Muscle layer of colon (tissue), 2 donors: ENCODE data around the gene COPB1.

Source experiments
- H3K27ac ChIP-seq: one replicate; pipeline ENCODE4 v1.7.0; 2013; ENCODE audit warnings: low read depth, mild to moderate bottlenecking, low read length, moderate library complexity
- H3K27me3 ChIP-seq, 2 donors: one replicate each; pipeline ENCODE4 v1.7.0; 2013; ENCODE audit warnings: low read length in 2 of 2, mild to moderate bottlenecking in 2 of 2; ENCODE audit not compliant: insufficient read depth in 2 of 2, control insufficient read depth in 1 of 2
- H3K36me3 ChIP-seq: one replicate; pipeline ENCODE4 v1.7.0; 2013; ENCODE audit warnings: mild to moderate bottlenecking, low read length; ENCODE audit not compliant: insufficient read depth
- H3K4me1 ChIP-seq: one replicate; pipeline ENCODE4 v1.7.0; 2013; ENCODE audit warnings: mild to moderate bottlenecking, low read length; ENCODE audit not compliant: insufficient read depth
- H3K4me3 ChIP-seq, 2 donors: one replicate each; pipeline ENCODE4 v1.7.0; 2013; ENCODE audit warnings: low read length in 2 of 2, low read depth in 1 of 2, mild to moderate bottlenecking in 1 of 2, moderate library complexity in 1 of 2
- H3K9ac ChIP-seq: one replicate; pipeline ENCODE4 v1.7.0; 2013; ENCODE audit warnings: low read length
- H3K9me3 ChIP-seq: one replicate; pipeline ENCODE4 v1.7.0; 2013; ENCODE audit warnings: mild to moderate bottlenecking, low read length
- donor health status: abdominal sarcoma.
- donor health status: Adenocarcinoma of cecum.

COPB1 gene

DNA sequence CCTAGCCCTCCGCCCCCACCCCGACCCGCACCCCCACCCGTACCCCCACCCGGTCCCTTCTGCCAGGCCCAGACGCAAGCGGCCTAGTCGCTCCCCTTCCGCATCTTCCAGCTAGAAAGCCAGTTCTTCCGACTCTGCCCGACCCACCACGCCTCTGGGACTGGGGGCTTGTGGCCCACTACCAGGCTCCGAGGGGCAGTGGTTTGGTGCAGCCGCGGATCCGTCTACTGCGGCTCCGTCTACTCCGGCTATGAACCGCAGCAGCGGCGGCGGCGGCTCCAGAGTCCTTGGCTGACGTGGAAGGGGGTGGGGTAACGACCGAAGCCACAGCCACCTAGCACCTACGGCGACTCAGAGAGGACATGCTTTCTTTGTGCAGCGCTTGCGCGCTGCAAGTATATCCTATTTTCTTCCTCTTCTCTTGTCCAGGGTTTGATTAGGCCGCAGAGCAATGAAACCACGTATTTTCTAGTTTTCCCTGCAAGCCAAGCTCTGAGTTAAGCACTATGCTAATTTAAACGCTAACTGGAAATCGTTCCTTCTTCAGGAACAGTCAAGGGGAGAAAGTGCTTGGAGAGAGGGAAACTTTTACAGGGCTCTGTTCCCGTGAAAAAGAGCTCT, at the start of gene COPB1:
Gene COPB1 (minus strand): TSS at position 252 of the 621 bp plus-strand sequence. CDS start 883 bp downstream, outside the sequence.
- peak within 1 kb of the TSS; percentile 28 to 69 for H3K4me3 ChIP-seq
- H3K27ac ChIP-seq, result peak within 1 kb of the TSS; percentile 79
- peaks cover 23% of the 10 kb centered on the region for H3K4me1 ChIP-seq
- peaks cover 35% of the 10 kb centered on the region for H3K36me3 ChIP-seq
- peak within 1 kb of the TSS; percentile 60 for H3K9ac ChIP-seq
- no peaks in the 10 kb centered on the region for H3K27me3 ChIP-seq
- no peaks in the 10 kb centered on the region for H3K9me3 ChIP-seq

GRCh38 chr11:14547440-14547839, 47.8 kb upstream of the COPB1 start:
- Histone ChIP-seq H3K4me3 (no peak overlapping the region), H3K36me3 (no peaks in the 10 kb centered on the region), H3K9me3 (no peaks in the 10 kb centered on the region), H3K27ac (no peak overlapping the region), H3K27me3 (no peaks in the 10 kb centered on the region), H3K4me1 (peaks cover 19% of the 10 kb centered on the region), H3K9ac (no peak overlapping the region)

- peaks cover 16% of the 10 kb centered on the region for H3K4me1 ChIP-seq
- H3K4me3 ChIP-seq, result no peak overlapping the region
- no peak overlapping the region for H3K27ac ChIP-seq
- H3K9ac ChIP-seq, result no peak overlapping the region
- no peaks in the 10 kb centered on the region for H3K9me3 ChIP-seq
- no peaks in the 10 kb centered on the region for H3K27me3 ChIP-seq
- H3K36me3 ChIP-seq, result no peaks in the 10 kb centered on the region
Observed at GRCh38 chr11:14546672-14547071, 47.1 kb upstream of the COPB1 start.

- Histone ChIP-seq H3K27ac (no peak overlapping the region), H3K4me3 (no peak overlapping the region), H3K27me3 (no peaks in the 10 kb centered on the region), H3K9me3 (no peaks in the 10 kb centered on the region), H3K36me3 (no peaks in the 10 kb centered on the region), H3K9ac (no peak overlapping the region), H3K4me1 (peaks cover 28% of the 10 kb centered on the region)
Observed at GRCh38 chr11:14544611-14545010, 45.0 kb upstream of the COPB1 start.

GRCh38 chr11:14543260-14543659, 43.6 kb upstream of the COPB1 start:
- no peak overlapping the region for H3K27ac ChIP-seq
- H3K27me3 ChIP-seq, result no peaks in the 10 kb centered on the region
- H3K4me1 ChIP-seq, result peaks cover 40% of the 10 kb centered on the region
- H3K4me3 ChIP-seq, result no peak overlapping the region
- H3K9ac ChIP-seq, result no peak overlapping the region
- H3K36me3 ChIP-seq, result no peaks in the 10 kb centered on the region
- H3K9me3 ChIP-seq, result no peaks in the 10 kb centered on the region

GRCh38 chr11:14542324-14542723, 42.7 kb upstream of the COPB1 start:
- H3K36me3 ChIP-seq, result no peaks in the 10 kb centered on the region
- H3K4me3 ChIP-seq, result no peak overlapping the region
- no peaks in the 10 kb centered on the region for H3K9me3 ChIP-seq
- H3K27me3 ChIP-seq, result no peaks in the 10 kb centered on the region
- peaks cover 44% of the 10 kb centered on the region for H3K4me1 ChIP-seq
- H3K27ac ChIP-seq, result no peak overlapping the region
- H3K9ac ChIP-seq, result no peak overlapping the region

GRCh38 chr11:14541192-14541947, 41.8 kb upstream of the COPB1 start:
- Histone ChIP-seq H3K27ac (peak overlapping the region; percentile 41), H3K36me3 (no peaks in the 10 kb centered on the region), H3K4me1 (peaks cover 48% of the 10 kb centered on the region), H3K4me3 (peak overlapping the region in 1 of 2 donors; percentile 31), H3K9me3 (no peaks in the 10 kb centered on the region), H3K9ac (no peak overlapping the region), H3K27me3 (no peaks in the 10 kb centered on the region)

- Histone ChIP-seq H3K27ac (peak overlapping the region; percentile 56), H3K9me3 (no peaks in the 10 kb centered on the region), H3K36me3 (no peaks in the 10 kb centered on the region), H3K27me3 (no peaks in the 10 kb centered on the region), H3K9ac (no peak overlapping the region), H3K4me3 (no peak overlapping the region), H3K4me1 (peaks cover 48% of the 10 kb centered on the region)
Observed at GRCh38 chr11:14539982-14540421, 40.4 kb upstream of the COPB1 start.

- Histone ChIP-seq H3K36me3 (no peaks in the 10 kb centered on the region), H3K4me3 (no peak overlapping the region), H3K9me3 (no peaks in the 10 kb centered on the region), H3K27ac (peak overlapping the region; percentile 74), H3K4me1 (peaks cover 48% of the 10 kb centered on the region), H3K27me3 (no peaks in the 10 kb centered on the region), H3K9ac (peak overlapping the region; percentile 33)
Observed at GRCh38 chr11:14538926-14539554, 39.4 kb upstream of the COPB1 start.

DNA sequence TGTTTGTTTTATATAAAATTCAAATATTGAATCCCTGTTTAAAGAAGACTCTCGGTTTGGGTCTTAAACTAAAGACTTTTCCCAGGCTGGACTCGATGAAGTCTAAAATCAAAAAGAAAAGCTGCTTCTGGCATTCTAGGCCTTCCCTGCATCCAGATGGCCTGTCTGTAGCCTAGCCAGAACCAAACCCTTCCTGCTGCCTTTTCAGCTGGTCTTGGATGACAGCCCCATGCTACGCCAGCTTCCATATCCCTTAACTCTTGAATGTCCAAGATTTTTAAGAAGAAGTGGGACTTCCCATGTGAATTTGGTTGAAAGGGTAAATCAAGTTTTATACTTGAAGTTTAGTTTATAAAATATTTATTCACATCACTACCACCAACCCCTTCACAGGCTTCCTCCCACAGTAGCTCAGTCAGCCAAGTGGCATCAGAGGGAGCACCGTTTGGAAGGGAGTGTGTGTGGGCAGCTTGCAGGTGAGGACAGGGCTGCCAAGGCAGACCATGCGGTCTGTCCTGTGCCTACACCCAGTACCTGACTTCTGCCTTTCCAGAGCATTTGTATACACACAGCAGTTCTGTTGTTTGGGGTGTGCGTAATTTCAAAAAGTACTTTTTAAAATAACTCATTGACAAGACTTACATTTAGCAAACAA, 38.8 kb upstream of the COPB1 start:
- Histone ChIP-seq H3K36me3 (no peaks in the 10 kb centered on the region), H3K27me3 (no peaks in the 10 kb centered on the region), H3K4me1 (peaks cover 48% of the 10 kb centered on the region), H3K9ac (peak overlapping the region; percentile 39), H3K27ac (peak overlapping the region; percentile 74), H3K4me3 (no peak overlapping the region), H3K9me3 (no peaks in the 10 kb centered on the region)

GRCh38 chr11:14537134-14537599, 37.6 kb upstream of the COPB1 start:
- no peak overlapping the region for H3K4me3 ChIP-seq
- H3K27ac ChIP-seq, result no peak overlapping the region
- no peaks in the 10 kb centered on the region for H3K36me3 ChIP-seq
- no peaks in the 10 kb centered on the region for H3K9me3 ChIP-seq
- H3K27me3 ChIP-seq, result no peaks in the 10 kb centered on the region
- peaks cover 40% of the 10 kb centered on the region for H3K4me1 ChIP-seq
- H3K9ac ChIP-seq, result no peak overlapping the region
